ENCODE results near the gene COX6B2.

COX6B2 gene

GRCh38 chr19:55315956-55316525 lies 38.5 kb downstream of the COX6B2 start:
- DNase-seq (ENCODE audit: low read depth in 1 of 2, low spot score in 1 of 2): no peak

- no peak for DNase-seq (ENCODE audit: low read depth in 1 of 2, low spot score in 1 of 2)
Measured at GRCh38 chr19:55314396-55314795, 40.1 kb downstream of the COX6B2 start.

- DNase-seq (ENCODE audit: low read depth in 1 of 2, low spot score in 1 of 2): no peak
Measured at GRCh38 chr19:55312621-55313512, 41.7 kb downstream of the COX6B2 start.

- DNase-seq (ENCODE audit: low read depth in 1 of 2, low spot score in 1 of 2): no peak
Measured at GRCh38 chr19:55311797-55312196, 42.7 kb downstream of the COX6B2 start.

- no peak for DNase-seq (ENCODE audit: low read depth in 1 of 2, low spot score in 1 of 2)
Measured at GRCh38 chr19:55311397-55311796, 43.1 kb downstream of the COX6B2 start.

- DNase-seq (ENCODE audit: low read depth in 1 of 2, low spot score in 1 of 2): no peak
Measured at GRCh38 chr19:55310498-55310897, 44.0 kb downstream of the COX6B2 start.

- no peak for DNase-seq (ENCODE audit: low read depth in 1 of 2, low spot score in 1 of 2)
Measured at GRCh38 chr19:55309448-55309847, 45.1 kb downstream of the COX6B2 start.

GRCh38 chr19:55308281-55308680 lies 46.2 kb downstream of the COX6B2 start:
- no peak for DNase-seq (ENCODE audit: low read depth in 1 of 2, low spot score in 1 of 2)

GRCh38 chr19:55306712-55307111 lies 47.8 kb downstream of the COX6B2 start:
- no peak for DNase-seq (ENCODE audit: low read depth in 1 of 2, low spot score in 1 of 2)

GRCh38 chr19:55305983-55306562 lies 48.4 kb downstream of the COX6B2 start:
- no peak for DNase-seq (ENCODE audit: low read depth in 1 of 2, low spot score in 1 of 2)

- DNase-seq (ENCODE audit: low read depth in 1 of 2, low spot score in 1 of 2): peak in 1 of 2 donors; percentile 31
Measured at GRCh38 chr19:55305491-55305890, 49.0 kb downstream of the COX6B2 start.

- no peak for DNase-seq (ENCODE audit: low read depth in 1 of 2, low spot score in 1 of 2)
Measured at GRCh38 chr19:55304980-55305379, 49.5 kb downstream of the COX6B2 start.

GRCh38 chr19:55304279-55304978 lies 50.1 kb downstream of the COX6B2 start:
- no peak for DNase-seq (ENCODE audit: low read depth in 1 of 2, low spot score in 1 of 2)

- no peak for DNase-seq (ENCODE audit: low read depth in 1 of 2, low spot score in 1 of 2)
Measured at GRCh38 chr19:55303477-55303876, 51.0 kb downstream of the COX6B2 start.

- no peak for DNase-seq (ENCODE audit: low read depth in 1 of 2, low spot score in 1 of 2)
Measured at GRCh38 chr19:55302318-55302703, 52.2 kb downstream of the COX6B2 start.

- peak; percentile 88 to 96 for DNase-seq (ENCODE audit: low read depth in 1 of 2, low spot score in 1 of 2)
Measured at GRCh38 chr19:55301459-55302317, 52.8 kb downstream of the COX6B2 start.

GRCh38 chr19:55300886-55301458 lies 53.5 kb downstream of the COX6B2 start:
- DNase-seq (ENCODE audit: low read depth in 1 of 2, low spot score in 1 of 2): no peak

GRCh38 chr19:55299991-55300390 lies 54.5 kb downstream of the COX6B2 start:
- DNase-seq (ENCODE audit: low read depth in 1 of 2, low spot score in 1 of 2): no peak
